HL-60 (cell line): ENCODE results near the gene IL1RAPL2.

ENCODE experiments used
- DNase-seq, 2 experiments: peaks; one replicate each; pipeline ENCODE4 v3.0.0-alpha.2; 2010 to 2020; ENCODE audit warnings: low read depth in 1 of 2, low spot score in 1 of 2
- H3K27ac ChIP-seq: fragments of 250-450 bp; sonication (Bioruptor Pico); replicated peaks from 2 replicates; pipeline ENCODE4 v1.5.1; 2020; ENCODE audit warnings: mild to moderate bottlenecking, moderate library complexity
- H3K27me3 ChIP-seq: fragments of 250-450 bp; sonication (Bioruptor Pico); 2 replicates; pipeline ENCODE4 v1.5.1; 2021; ENCODE audit warnings: mild to moderate bottlenecking, moderate library complexity; ENCODE audit not compliant: insufficient read depth, poor library complexity, severe bottlenecking
- H3K4me3 ChIP-seq: replicated peaks from 2 replicates; pipeline ENCODE4 v1.5.1; 2011; ENCODE audit warnings: mild to moderate bottlenecking, control low read depth, low read length; ENCODE audit not compliant: insufficient read depth
- GABPA ChIP-seq: IDR thresholded peaks from 2 replicates; pipeline ENCODE4 v1.6.1; 2012; ENCODE audit warnings: low read depth
- POLR2AphosphoS5 ChIP-seq: IDR thresholded peaks from 2 replicates; pipeline ENCODE4 v1.6.1; 2012; ENCODE audit warnings: low read depth
- SPI1 ChIP-seq: IDR thresholded peaks from 2 replicates; pipeline ENCODE4 v1.6.1; 2012; ENCODE audit warnings: low read depth, mild to moderate bottlenecking, borderline replicate concordance
- TF ChIP-seq, protein P1 (sequence below): IDR thresholded peaks from one replicate; pipeline ENCODE4 v1.5.1; 2011; ENCODE audit warnings: low read length, control low read depth, inconsistent platforms; ENCODE audit not compliant: insufficient read depth
- TF ChIP-seq, protein P2 (sequence below): IDR thresholded peaks from 2 replicates; pipeline ENCODE4 v1.6.1; 2012; ENCODE audit warnings: low read depth; ENCODE audit not compliant: insufficient replicate concordance

Gene IL1RAPL2

DNA sequence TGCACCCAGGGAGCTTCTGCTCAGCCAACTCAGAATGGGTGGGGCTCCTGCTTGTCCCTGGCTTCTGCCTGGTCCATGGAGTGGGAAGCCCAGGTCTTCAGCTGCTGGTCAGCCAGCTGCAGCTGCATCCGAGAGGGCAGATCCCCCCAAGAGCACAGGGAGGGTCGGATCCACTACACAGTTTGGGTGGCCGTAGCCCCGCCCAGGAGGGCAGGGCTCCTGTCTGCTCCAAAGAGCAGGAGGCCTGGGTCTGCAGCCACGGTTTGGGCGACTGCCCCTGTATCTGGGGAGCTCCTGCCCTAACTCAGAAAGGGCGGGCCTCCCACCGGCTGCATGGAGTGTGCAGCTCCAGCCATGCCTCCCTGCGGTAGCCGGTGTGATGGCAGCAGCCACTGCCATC, 485.4 kb downstream of the IL1RAPL2 start:
- H3K4me3 ChIP-seq, result no peak overlapping the region
- TF ChIP-seq POLR2AphosphoS5 (no peak), SPI1 (no peak), GABPA (no peak)
- TF ChIP-seq, protein P1, sequence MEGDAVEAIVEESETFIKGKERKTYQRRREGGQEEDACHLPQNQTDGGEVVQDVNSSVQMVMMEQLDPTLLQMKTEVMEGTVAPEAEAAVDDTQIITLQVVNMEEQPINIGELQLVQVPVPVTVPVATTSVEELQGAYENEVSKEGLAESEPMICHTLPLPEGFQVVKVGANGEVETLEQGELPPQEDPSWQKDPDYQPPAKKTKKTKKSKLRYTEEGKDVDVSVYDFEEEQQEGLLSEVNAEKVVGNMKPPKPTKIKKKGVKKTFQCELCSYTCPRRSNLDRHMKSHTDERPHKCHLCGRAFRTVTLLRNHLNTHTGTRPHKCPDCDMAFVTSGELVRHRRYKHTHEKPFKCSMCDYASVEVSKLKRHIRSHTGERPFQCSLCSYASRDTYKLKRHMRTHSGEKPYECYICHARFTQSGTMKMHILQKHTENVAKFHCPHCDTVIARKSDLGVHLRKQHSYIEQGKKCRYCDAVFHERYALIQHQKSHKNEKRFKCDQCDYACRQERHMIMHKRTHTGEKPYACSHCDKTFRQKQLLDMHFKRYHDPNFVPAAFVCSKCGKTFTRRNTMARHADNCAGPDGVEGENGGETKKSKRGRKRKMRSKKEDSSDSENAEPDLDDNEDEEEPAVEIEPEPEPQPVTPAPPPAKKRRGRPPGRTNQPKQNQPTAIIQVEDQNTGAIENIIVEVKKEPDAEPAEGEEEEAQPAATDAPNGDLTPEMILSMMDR, result no peak
- TF ChIP-seq, protein P2, sequence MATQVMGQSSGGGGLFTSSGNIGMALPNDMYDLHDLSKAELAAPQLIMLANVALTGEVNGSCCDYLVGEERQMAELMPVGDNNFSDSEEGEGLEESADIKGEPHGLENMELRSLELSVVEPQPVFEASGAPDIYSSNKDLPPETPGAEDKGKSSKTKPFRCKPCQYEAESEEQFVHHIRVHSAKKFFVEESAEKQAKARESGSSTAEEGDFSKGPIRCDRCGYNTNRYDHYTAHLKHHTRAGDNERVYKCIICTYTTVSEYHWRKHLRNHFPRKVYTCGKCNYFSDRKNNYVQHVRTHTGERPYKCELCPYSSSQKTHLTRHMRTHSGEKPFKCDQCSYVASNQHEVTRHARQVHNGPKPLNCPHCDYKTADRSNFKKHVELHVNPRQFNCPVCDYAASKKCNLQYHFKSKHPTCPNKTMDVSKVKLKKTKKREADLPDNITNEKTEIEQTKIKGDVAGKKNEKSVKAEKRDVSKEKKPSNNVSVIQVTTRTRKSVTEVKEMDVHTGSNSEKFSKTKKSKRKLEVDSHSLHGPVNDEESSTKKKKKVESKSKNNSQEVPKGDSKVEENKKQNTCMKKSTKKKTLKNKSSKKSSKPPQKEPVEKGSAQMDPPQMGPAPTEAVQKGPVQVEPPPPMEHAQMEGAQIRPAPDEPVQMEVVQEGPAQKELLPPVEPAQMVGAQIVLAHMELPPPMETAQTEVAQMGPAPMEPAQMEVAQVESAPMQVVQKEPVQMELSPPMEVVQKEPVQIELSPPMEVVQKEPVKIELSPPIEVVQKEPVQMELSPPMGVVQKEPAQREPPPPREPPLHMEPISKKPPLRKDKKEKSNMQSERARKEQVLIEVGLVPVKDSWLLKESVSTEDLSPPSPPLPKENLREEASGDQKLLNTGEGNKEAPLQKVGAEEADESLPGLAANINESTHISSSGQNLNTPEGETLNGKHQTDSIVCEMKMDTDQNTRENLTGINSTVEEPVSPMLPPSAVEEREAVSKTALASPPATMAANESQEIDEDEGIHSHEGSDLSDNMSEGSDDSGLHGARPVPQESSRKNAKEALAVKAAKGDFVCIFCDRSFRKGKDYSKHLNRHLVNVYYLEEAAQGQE, result no peak
- no peak for DNase-seq
- no peaks in the 10 kb centered on the region for H3K27me3 ChIP-seq
- H3K27ac ChIP-seq, result no peak overlapping the region

DNA sequence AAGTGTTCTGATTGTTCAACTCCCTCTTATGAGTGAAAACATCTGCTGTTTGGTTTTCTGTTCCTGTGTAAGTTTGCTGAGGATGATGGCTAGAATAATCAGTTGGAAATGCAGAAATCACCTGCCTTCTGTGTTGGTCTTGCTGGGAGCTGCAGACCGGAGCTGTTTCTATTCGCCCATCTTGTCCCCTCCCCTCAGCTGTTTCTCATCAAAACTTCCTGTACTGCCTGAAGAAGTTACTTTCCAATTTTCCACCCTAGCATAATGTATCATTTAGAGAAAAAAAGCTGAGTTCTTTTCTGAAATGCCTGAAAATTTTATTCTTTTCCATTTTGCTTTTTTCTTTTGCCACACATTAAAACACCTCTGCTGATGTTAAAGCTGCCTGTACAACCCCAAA, 486.9 kb downstream of the IL1RAPL2 start:
- DNase-seq, result no peak
- no peak overlapping the region for H3K4me3 ChIP-seq
- no peak overlapping the region for H3K27ac ChIP-seq
- H3K27me3 ChIP-seq, result no peaks in the 10 kb centered on the region
- TF ChIP-seq SPI1 (no peak), POLR2AphosphoS5 (no peak), GABPA (no peak)
- TF ChIP-seq, protein P1, result no peak
- TF ChIP-seq, protein P2, result no peak

DNA sequence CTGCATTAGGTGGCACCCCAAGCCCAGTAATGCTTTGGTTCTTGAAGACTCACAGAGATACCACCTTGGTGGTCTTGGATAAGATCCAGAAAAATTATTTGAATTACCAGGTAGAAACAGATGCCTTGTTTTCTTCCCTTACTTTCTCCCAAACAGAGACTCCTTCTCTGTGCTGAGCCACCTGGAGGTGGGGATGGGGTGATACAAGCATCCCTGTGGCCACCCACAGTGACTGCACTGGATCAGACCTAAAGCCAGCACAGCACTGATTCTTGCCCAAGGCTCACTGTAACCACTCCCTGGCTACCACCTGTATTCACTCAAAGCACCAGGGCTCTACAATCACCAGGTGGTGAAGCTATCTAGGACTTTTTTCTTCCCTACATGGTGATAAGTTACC, 497.7 kb downstream of the IL1RAPL2 start:
- TF ChIP-seq GABPA (no peak), POLR2AphosphoS5 (no peak), SPI1 (no peak)
- TF ChIP-seq, protein P2, result no peak
- TF ChIP-seq, protein P1, result no peak
- Histone ChIP-seq H3K27ac (no peak overlapping the region), H3K4me3 (no peak overlapping the region), H3K27me3 (no peaks in the 10 kb centered on the region)
- no peak for DNase-seq
